SU-DHL-6 (cell line): ENCODE measurements around the gene PHLDA1.

Experiments used
- CTCF ChIP-seq: fragments of 200-600 bp; sonication (generic); IDR thresholded peaks from one replicate; pipeline ENCODE4 v1.5.1; 2017; ENCODE audit warnings: antibody characterized with exemption, mild to moderate bottlenecking, low read length, moderate library complexity; ENCODE audit not compliant: insufficient read depth, poor library complexity, severe bottlenecking
- EZH2phosphoT487 ChIP-seq: fragments of 200-600 bp; sonication (generic), shearing (Covaris generic); conservative IDR thresholded peaks from 2 replicates; pipeline ENCODE4 v1.6.1; 2018; ENCODE audit warnings: mild to moderate bottlenecking, antibody characterized with exemption, low read length, moderate library complexity, mixed read lengths

- TF ChIP-seq CTCF, result no peak
- no peak for TF ChIP-seq EZH2phosphoT487
Observed at GRCh38 chr12:76024942-76025600, 6.5 kb downstream of the PHLDA1 start.
